Measurements from ENCODE around the gene CDKN2B. TPM values are rescaled to one million over a fixed set of nuclear protein-coding genes. Genes with fewer than 3 reads are reported as not detected.
"Not testable (repeated sequence)": the region's sequence is repeated elsewhere in the genome, so short reads cannot be mapped to it uniquely, and the experiment has no call there.

The CDKN2B gene
- polyA plus RNA-seq, 12 donors = 0.16 to 17.1 (median 0.67) TPM; not detected in 1

DNA sequence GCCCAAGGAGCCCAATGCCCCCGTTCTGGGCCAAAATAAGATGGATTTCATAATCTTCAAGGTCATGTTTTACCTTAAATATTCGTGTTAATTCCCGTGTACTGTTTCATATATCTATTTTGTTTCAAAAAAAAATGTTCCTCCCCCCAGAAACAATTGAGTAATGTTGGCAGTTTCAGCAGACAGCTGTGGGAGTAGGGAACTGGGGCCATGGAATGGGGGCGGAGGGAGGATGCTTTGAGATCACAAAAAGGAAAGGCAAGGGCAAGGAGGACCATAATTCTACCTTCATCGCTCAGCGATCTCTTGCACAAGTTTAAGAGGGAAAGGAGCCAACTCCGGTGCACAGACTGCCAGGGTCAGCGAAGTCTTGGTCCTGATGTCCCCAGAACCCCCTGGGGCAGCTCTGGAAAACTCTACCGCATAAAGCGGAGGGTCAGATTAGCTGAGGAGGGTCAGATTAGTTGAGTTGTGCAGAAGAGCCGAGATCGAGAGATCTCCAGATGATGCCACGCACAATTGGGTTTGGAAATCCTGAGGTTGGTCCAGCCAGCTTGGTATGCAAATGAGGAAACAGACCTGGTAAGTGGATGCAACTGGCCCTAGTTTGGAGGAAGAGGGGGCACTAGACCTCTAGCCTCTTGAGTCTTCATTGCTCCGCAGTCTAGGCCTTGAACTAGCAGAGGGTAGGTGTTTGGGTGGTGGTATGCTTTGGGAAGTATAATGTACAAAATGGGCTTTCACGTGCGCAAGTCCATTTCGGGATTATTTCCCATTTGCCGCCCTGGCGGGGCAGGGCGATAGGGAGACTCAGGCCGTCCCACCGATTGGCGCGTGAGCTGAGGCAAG, 38.9 kb downstream of the CDKN2B start:
- no peak for DNase-seq

DNA sequence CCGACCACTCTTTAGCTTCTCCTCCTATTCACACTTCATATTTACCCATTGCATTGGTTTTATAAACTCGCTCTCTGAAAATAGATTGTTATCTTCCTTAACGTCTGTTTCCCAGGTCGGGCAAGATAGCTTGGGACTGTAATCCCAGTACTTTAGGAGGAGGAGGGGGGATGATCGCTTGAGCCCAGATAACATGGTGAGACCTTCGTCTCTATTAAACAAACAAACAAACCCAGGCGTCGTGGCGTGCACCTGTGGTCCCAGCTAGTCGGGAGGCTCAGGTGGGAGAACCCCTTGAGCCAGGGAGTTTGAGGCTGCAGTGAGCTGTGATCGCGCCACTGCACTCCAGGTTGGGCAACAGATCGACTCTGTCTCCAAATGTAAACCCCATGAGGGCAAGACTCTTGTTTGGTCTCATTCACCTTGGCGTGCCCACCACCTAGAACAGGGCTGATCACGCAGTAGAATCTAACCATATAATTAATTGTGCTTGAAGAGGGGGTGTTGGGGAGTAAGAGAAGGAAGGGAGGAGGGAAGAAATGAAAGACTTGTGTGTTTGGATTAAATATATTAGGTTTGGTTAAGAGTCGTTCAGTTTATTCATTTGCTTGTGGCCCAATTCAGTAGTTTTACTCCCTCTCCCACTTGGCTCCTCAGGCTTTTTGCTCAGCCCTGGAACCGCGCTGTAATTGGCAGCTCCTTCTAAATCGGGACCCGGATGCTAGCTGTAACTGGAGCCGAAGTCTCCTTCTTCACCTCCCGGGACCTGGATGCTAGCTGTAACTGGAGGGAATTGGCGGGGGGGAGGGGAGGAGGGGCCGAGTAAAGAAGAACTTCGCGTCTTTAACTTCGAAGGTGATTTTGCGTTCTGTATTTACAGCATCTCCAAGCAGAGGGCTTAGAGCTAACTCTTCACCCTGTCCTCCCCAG, 39.8 kb downstream of the CDKN2B start:
- DNase-seq = no peak

DNA sequence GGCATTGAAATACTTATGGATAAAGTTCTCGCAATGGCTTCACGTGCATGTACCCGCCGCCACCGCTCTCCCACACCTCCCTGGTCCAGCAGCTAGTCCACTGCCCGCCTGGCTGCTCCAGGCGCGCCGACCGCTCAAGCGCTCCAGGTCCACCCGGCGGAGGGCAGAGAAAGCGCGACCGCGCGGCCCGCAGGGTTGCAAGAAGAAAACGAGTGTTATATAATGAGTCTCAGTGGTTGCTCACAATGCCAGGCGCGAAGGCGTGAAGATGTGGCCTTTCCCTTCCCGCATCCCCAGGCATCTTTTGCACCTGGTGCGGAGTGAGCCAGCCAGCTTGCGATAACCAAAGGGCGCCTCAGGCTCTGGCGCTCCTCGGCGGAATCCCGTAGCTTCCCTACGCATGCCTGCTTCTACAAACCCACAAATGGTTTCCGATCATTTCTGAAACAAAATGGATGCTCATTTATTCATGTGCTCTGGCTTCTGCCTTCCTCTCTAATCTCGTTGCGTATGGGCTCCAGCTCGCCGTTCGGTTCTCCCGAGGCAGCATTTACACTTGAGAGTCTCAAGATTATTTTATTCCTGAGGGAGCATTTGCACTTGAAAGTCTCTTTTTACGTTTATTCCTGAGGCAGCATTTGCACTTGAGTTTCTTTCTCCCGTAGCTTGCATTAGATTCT, 40.6 kb downstream of the CDKN2B start:
- DNase-seq = no peak

DNA sequence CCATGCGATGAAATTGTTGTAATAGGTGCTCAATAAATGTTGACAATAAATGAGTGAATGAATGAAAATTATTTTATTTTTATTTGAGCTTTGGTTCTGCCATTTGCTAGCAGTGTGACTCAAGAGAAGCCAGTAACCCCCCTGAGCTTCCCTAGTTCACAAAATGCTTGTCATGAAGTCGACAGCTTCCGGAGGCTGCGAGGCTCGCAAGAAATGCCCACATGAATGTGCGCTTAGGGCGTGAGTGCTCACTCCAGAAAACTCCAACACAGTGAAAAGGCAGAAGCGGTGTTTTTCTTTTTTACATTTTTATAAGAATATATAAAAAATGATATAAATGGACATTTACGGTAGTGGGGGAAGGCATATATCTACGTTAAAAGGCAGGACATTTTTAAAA, 41.4 kb downstream of the CDKN2B start:
- no peak for DNase-seq

DNA sequence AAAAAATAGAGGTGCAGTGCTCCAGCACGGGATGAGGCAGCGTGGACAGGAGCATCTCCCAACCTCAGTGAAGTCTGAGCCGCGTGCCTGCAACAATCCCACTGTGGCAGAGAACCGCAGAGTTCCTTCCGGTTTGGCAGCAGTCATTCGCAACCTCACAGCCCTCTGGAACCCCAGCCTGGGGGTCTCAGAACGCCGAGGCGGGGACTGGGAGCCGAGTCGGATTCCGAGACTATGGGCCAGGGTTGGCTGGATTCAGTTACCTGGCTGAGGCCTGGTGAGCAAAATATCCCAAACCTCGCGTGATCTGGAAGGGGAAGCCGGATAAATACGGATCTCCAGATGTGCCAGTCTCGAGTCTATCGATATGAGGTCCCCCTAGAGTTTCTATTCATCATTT, 41.9 kb downstream of the CDKN2B start:
- DNase-seq = no peak

DNA sequence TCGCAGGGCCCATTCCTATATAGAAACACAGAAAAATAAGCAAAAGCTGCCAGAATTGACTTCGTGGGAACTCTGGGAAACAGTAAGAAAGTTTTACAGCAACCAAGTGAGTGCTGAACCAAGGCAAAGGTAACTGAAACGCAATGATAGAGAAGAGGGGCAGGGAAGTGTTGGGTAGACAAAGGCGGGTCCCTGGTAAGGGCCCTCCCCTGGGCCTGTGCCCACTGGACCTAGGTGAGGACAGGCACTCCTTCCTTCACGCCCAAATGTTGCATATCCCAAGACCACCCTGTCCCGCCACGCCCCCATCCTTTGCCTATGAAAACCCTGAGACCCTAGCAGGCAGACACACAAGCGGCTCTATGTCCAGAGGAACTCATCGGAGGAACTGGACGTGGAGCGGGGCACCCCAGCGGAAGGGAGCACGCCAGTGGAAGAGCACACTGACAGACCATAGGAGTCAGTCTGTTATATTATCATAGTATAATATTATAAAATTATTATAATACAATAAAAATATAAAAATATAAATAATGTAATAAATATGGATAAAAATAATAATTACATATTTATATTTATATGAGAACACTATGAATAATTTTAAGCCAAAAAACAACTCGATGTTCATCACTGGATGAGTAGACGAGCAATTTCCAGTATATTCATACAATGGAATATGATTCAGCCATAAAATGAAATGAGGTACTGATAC, 42.8 kb downstream of the CDKN2B start:
- DNase-seq = no peak

DNA sequence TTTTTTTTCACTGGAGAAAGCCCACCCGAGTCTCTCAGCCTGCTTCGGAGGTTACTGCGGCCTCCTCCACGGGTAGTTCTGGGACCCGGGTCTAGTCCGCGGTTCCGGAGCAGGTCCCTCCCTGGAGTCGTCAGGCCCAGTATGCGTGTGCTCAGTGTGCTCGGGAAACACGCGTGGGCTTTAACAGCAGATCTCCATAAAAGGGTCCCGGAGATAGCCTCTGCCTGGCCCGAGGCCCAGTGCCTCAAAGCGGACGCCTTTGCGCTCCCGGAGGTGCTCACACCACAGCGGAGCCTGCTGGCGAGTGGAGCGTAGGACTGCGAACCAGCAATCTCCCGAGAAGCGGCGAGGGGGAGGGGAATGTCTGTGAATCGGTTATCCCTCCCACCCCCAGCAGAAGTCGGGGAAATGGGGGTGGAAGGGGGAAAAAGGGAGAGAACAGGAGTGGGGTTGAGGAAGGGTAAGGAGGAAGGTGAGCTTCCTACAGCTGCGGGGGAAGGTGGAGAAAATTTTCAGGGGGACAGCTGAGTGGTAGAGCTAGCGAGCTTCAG, 43.6 kb downstream of the CDKN2B start:
- no peak for DNase-seq

DNA sequence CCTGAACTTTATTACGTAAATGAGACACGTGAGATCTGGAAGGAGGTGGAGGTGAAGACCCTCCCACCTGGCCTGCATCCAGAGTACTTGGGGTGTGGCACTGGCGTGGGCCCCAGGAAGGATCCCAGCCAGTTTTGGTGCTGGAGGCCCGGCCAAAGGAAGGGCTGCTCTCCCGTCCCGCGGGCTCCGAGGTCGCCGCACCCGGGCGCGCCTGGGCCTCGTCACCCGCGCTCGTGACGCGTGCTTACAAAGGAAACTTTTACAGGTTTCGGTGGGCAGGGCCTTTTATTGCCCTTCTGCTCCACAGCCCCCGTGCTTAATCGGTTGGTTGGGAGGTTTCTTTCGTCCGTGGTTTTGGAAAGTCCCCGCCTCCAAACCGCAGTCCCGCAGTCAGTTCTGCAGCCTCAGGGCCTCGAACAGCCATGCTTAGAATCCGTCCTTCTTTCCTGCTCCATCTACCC, 44.1 kb downstream of the CDKN2B start:
- DNase-seq = no peak

DNA sequence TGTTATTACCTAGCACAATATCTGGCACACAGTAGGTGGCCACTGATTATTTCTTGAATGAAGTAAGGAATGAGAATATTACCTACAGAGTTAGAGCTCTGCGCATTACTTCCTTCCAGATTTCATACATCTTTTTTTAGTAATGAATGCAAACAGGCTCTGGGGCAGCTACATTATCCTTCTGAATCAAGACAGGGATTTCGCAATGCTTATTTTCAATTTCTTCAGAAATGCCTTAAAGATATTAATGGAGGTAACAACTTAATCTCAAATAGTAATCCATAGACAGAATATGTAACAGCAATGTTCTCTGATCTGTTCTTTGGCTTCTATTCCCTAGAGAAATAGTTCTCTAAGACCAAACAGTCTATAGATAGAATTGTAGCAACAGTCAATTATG, 47.5 kb downstream of the CDKN2B start:
- no peak for DNase-seq

DNA sequence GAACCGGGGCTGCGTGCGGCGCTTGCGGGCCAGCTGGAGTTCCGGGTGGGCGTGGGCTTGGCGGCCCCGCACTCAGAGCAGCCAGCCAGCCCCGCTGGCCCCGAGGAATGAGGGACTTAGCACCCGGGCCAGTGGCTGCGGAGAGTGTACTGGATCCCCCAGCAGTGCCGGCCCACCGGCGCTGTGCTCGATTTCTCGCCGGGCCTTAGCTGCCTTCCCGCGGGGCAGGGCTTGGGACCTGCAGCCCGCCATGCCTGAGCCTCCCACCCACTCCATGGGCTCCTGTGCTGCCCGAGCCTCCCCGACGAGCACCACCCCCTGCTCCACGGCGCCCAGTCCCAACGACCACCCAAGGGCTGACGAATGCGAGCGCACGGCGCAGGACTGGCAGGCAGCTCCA, 49.8 kb downstream of the CDKN2B start:
- not testable (repeated sequence) for DNase-seq

DNA sequence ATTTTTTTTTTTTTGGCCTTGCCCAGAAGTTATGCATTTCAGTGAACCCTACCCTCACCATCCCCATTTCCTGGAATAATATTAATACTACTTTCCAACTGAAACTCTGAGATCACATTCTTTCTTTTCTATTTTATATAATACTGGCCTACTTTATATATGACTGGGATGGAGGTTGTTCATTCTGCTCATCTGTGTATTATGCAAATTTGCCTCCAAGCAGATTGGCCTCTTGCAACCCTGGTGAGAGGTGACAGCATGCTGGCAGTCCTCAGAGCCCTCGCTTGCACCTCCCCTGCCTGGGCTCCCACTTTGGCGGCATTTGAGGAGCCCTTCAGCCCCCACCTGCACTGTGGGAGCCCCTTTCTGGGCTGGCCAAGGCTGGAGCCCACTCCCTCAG, 50.3 kb downstream of the CDKN2B start:
- no peak for DNase-seq

Other genes starting within 250 kb of the CDKN2B start
- 10 to 100 TPM in 11 of 12 donors, not detected in 1; 21.2 to 55.2 (median 28.1) TPM for gene MTAP, start 206.7 kb downstream of the CDKN2B start, polyA plus RNA-seq (ENCODE audit: insufficient read length in 12 of 12)
- gene CDKN2A, start 14.9 kb downstream of the CDKN2B start, polyA plus RNA-seq (ENCODE audit: insufficient read length in 12 of 12) = 1 to 10 TPM in 1 of 12 donors, under 1 TPM in 5, not detected in 6; 0.24 to 1.6 (median 0.37) TPM
- under 1 TPM in 5 of 12 donors, not detected in 7; 0.17 to 0.29 (median 0.19) TPM for gene CDKN2B-AS1, start 14.5 kb downstream of the CDKN2B start, polyA plus RNA-seq (ENCODE audit: insufficient read length in 12 of 12)

Measured in muscle of arm (tissue), 12 donors.